Pancreas (tissue), 10 donors: Measurements from ENCODE around the gene TENT5C. TPM values are rescaled to one million over a fixed set of nuclear protein-coding genes. Genes with fewer than 3 reads are reported as not detected.

Experiments used
- ATAC-seq, 4 donors: fragments of 200-7000 bp; cut with Tn5 transposase; one replicate each; pipeline versions ENCODE4 v1.8.0 to v1.9.1; 2020; ENCODE audit warnings: mild to moderate bottlenecking in 4 of 4, moderate library complexity in 4 of 4
- DNase-seq, 6 donors: peaks; one replicate each; pipeline ENCODE4 v3.0.0-alpha.2; 2020
- FAIRE-seq: peaks from 2 replicates; lab custom pipeline; 2012; peaks lifted over from hg19 to GRCh38; lab: Jason Lieb, UNC
- H3K27ac ChIP-seq, 4 donors: fragments of 200-600 bp; sonication (generic); 1 replicate in 3 of 4; 2 replicates in 1 of 4; pipeline versions ENCODE4 v1.5.0 to v1.8.0; 2020
- H3K27me3 ChIP-seq, 4 donors: fragments of 200-600 bp; one replicate each; pipeline ENCODE4 v1.8.0; 2021
- H3K36me3 ChIP-seq, 3 donors: fragments of 200-600 bp; sonication (generic) in 1 of 3; one replicate each; pipeline versions ENCODE4 v1.5.0 to v1.8.0; 2020 to 2021
- H3K4me1 ChIP-seq, 3 donors: fragments of 200-600 bp; one replicate each; pipeline ENCODE4 v1.8.0; 2021
- H3K4me3 ChIP-seq, 4 donors: fragments of 200-600 bp; sonication (generic) in 2 of 4; one replicate each; pipeline versions ENCODE4 v1.5.0 to v1.8.0; 2020 to 2021
- H3K9me3 ChIP-seq, 4 donors: fragments of 200-600 bp; one replicate each; pipeline ENCODE4 v1.8.0; 2021
- CTCF ChIP-seq, 4 donors: fragments of 200-600 bp; sonication (generic) in 3 of 4; IDR thresholded peaks; one replicate each; pipeline versions ENCODE4 v1.5.0 to v1.8.0; 2021; ENCODE audit warnings: antibody characterized with exemption in 4 of 4
- WGBS, 2 donors: extraction: QIAGEN DNeasy Blood & Tissue Kit; methylation state at CpG; one replicate each; pipeline ENCODE4 v1.1.7; 2013; 5-methylcytosine and 5-hydroxymethylcytosine counted together
- intact Hi-C, 3 donors: fragments of 100-400 bp; cut with DNase I; formaldehyde crosslinking; loops; one replicate each; pipeline versions ENCODE4 v1.11.1 to v1.14.2; 2022
- polyA plus RNA-seq, 2 donors: library from polyadenylated mRNA; stranded (reverse); fragments of 200-250 nt; gene quantifications; one replicate each; pipeline ENCODE4 v1.2.3, GENCODE V29; 2013
- total RNA-seq, 6 donors: library from RNA; stranded (reverse); fragmentation: NEBNext Ultra II Directional in 4 of 6; extraction: Animal tissue kit (Norgen Biotek cat#: 25700) in 4 of 6; gene quantifications; one replicate each; pipeline versions ENCODE4 v1.2.1 to v1.2.4, GENCODE V29; 2021 to 2023
- donor health status: healthy with polysubstance abuse.
- donor health status: DM: no; HTN: no; CAD: no; lungs with moderate emphysema.
- donor health status: DM: no; HTN: no; CAD: no.
- donor health status: control.
- donor health status: control.
- donor health status: Bipolar disorder and iron deficiency.
- donor health status: DM: yes; HTN: yes; CAD: no.
- donor health status: DM: no; HTN: no; CAD: no.
- donor health status: DM: no; HTN: no; CAD: no.
- donor health status: DM: yes; HTN: yes; CAD: no.

The TENT5C gene
- total and polyA plus RNA-seq, 8 donors = 6.7 to 68.1 (median 31.5) TPM

- 48 to 50% methylated on average over 7 of the region's 7 CpGs for WGBS, 2 donors
- peaks cover 15 to 34% (median 26%) of the 10 kb centered on the region in 3 donors for H3K4me1 ChIP-seq
- ATAC-seq (no peak), FAIRE-seq (no peak), DNase-seq (no peak)
- no peak overlapping the region for H3K27ac ChIP-seq
- no peaks in the 10 kb centered on the region for H3K36me3 ChIP-seq
- no peaks in the 10 kb centered on the region for H3K9me3 ChIP-seq
- no peaks in the 10 kb centered on the region for H3K27me3 ChIP-seq
- intact Hi-C loops = loop anchor here in 1 of 3 donors (10.0 kb wide), 1 partner anchor 142 kb away; no protein-coding TSS in a partner anchor
- TF ChIP-seq CTCF (IDR thresholded peaks at IDR 0.05) = no peak
- no peak overlapping the region for H3K4me3 ChIP-seq
Measured at GRCh38 chr1:117676615-117677130, 70.8 kb downstream of the TENT5C start.

Other genes starting within 250 kb of the TENT5C start
- 10 to 100 TPM; 37.4 to 50.7 (median 45.7) TPM for gene MAN1A2, start 238.6 kb upstream of the TENT5C start, total RNA-seq
- 1 to 10 TPM; 6.0 to 8.4 TPM for gene MAN1A2, start 238.6 kb upstream of the TENT5C start, polyA plus RNA-seq